ENCODE data around the gene ZNF385A. TPM values are rescaled to one million over a fixed set of nuclear protein-coding genes. Genes with fewer than 3 reads are reported as not detected.

Gene ZNF385A
- total RNA-seq, 3 donors from 2014 or later (not counting 1 experiment from before 2014, with no cell fraction given) = 5.4 to 9.8 (median 8.9) TPM

DNA sequence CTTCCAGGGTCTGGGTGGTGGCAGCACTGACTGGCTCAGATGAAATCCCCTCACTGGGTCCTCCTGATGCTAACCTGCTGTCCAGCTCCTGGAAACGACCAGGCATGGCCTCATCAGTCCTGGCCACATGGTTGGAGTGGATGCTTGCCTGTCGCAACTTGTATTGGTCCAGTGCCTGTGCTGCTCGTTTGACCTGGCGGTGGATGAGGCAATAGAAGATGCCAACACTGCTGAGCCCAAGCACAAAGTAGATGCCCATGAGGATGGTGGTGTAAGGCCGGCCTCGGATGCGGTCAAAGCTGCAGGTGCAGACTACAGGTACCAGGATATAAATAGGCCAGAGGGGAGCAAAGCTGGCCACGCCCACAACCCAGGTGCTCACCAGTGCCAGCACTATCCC, 21.5 kb downstream of the ZNF385A start:
- H3K4me3 Mint-ChIP-seq = no peak overlapping the region
- Histone ChIP-seq H3K4me1 (ENCODE audit: control insufficient read depth, insufficient read depth, low read length) (peaks cover 29% of the 10 kb centered on the region), H3K4me3 (ENCODE audit: low read length) (no peak overlapping the region), H3K27ac (ENCODE audit: low read length) (no peak overlapping the region), H3K27me3 (ENCODE audit: control insufficient read depth, insufficient read depth, low read length) (no peaks in the 10 kb centered on the region), H3K36me3 (ENCODE audit: control insufficient read depth, insufficient read depth, low read length) (no peaks in the 10 kb centered on the region), H3K9me3 (ENCODE audit: control insufficient read depth, insufficient read depth, low read length) (no peaks in the 10 kb centered on the region)
- H3K36me3 Mint-ChIP-seq = no peaks in the 10 kb centered on the region
- 92% methylated on average over 8 of the region's 8 CpGs for WGBS (ENCODE audit: insufficient coverage)
- TF ChIP-seq, protein P1, sequence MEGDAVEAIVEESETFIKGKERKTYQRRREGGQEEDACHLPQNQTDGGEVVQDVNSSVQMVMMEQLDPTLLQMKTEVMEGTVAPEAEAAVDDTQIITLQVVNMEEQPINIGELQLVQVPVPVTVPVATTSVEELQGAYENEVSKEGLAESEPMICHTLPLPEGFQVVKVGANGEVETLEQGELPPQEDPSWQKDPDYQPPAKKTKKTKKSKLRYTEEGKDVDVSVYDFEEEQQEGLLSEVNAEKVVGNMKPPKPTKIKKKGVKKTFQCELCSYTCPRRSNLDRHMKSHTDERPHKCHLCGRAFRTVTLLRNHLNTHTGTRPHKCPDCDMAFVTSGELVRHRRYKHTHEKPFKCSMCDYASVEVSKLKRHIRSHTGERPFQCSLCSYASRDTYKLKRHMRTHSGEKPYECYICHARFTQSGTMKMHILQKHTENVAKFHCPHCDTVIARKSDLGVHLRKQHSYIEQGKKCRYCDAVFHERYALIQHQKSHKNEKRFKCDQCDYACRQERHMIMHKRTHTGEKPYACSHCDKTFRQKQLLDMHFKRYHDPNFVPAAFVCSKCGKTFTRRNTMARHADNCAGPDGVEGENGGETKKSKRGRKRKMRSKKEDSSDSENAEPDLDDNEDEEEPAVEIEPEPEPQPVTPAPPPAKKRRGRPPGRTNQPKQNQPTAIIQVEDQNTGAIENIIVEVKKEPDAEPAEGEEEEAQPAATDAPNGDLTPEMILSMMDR (IDR thresholded peaks at IDR 0.05) = no peak
- ATAC-seq (no peak), DNase-seq (no peak)
- peaks cover 0 to 3% of the 10 kb centered on the region in 2 donors for H3K27me3 Mint-ChIP-seq (ENCODE audit: low read depth in 2 of 2)
- no peak overlapping the region for H3K27ac Mint-ChIP-seq
- H3K9me3 Mint-ChIP-seq = no peaks in the 10 kb centered on the region
- peaks cover 15 to 16% of the 10 kb centered on the region in 2 donors for H3K4me1 Mint-ChIP-seq
- intact Hi-C loops (cut with micrococcal nuclease) = no loop called here

DNA sequence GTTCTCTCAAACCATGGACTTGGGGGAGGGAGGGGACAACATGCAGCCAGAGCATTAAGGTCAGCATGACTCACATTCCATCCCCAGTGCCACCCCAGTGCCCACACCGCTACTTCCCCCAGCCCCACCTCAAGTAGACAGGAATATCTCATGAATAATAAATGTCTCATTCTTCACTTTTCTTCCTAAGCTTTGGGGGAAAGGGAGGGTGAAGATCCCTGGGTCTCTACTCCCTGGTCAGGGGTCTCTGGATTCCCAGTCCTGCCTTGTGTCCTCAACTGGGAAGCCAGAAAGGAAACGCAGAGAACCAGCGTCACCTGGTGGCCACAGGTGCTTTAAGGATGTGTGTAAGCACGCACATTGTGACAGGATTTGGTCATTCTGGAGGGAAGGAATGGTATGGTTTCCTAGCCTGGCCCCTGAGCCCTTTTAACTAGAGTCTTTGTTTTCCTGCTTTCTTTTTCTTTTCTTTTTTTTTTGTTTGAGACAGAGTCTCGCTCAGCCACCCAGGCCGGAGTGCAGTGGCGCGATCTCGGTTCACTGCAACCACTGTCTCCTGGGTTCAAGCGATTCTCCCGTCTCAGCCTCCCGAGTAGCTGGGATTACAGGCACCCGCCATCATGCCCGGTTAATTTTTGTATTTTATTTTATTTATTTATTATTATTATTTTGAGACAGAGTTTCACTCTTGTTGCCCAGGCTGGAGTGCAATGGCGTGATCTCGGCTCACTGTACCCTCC, 23.6 kb downstream of the ZNF385A start:
- ATAC-seq (no peak), DNase-seq (peak in 1 of 2 donors; percentile 74)
- H3K27ac Mint-ChIP-seq = peak overlapping the region in 1 of 2 donors; percentile 50
- H3K36me3 Mint-ChIP-seq = no peaks in the 10 kb centered on the region
- Histone ChIP-seq H3K36me3 (ENCODE audit: control insufficient read depth, insufficient read depth, low read length) (no peaks in the 10 kb centered on the region), H3K4me1 (ENCODE audit: control insufficient read depth, insufficient read depth, low read length) (peaks cover 35% of the 10 kb centered on the region), H3K4me3 (ENCODE audit: low read length) (no peak overlapping the region), H3K27ac (ENCODE audit: low read length) (no peak overlapping the region), H3K27me3 (ENCODE audit: control insufficient read depth, insufficient read depth, low read length) (no peaks in the 10 kb centered on the region), H3K9me3 (ENCODE audit: control insufficient read depth, insufficient read depth, low read length) (no peaks in the 10 kb centered on the region)
- H3K4me1 Mint-ChIP-seq = peaks cover 11 to 14% of the 10 kb centered on the region in 2 donors
- TF ChIP-seq, protein P1 (IDR thresholded peaks at IDR 0.05) = peak; percentile 20
- H3K27me3 Mint-ChIP-seq (ENCODE audit: low read depth in 2 of 2) = peaks cover 0 to 3% of the 10 kb centered on the region in 2 donors
- peak overlapping the region; percentile 66 for H3K4me3 Mint-ChIP-seq
- H3K9me3 Mint-ChIP-seq = no peaks in the 10 kb centered on the region
- intact Hi-C loops (cut with micrococcal nuclease) = loop anchor here (2.0 kb wide), 1 partner anchor 110 kb away; no protein-coding TSS in a partner anchor
- WGBS (ENCODE audit: insufficient coverage) = 79% methylated on average over 12 of the region's 16 CpGs

DNA sequence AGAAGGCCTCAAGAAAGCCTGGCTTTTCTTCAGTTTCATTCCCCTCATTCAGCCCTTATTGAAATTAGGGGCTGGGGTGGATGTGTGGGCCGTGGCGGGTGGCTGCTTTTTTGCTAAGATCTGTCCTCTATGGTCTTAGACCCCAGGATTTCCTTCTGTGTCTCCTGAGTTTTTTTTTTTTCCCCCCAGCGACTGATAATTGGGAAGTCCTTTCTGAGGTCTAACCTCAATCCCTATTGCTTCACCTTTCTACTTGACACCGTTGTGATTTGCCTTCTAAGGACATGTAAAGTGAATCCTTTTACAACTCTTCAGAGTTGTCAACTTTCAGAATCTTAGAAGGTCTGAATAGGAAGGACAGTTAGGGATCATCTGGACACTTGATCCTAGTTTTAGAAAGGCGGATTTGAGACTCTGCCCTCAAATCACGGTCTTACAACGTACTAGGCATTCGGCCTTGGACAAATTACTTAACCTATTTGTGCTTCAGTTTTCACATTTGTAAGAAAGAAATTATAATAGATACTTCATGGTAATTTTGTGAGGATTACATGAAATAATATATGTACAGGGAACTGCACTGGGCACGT, 24.7 kb downstream of the ZNF385A start:
- Histone ChIP-seq H3K27me3 (ENCODE audit: control insufficient read depth, insufficient read depth, low read length) (no peaks in the 10 kb centered on the region), H3K9me3 (ENCODE audit: control insufficient read depth, insufficient read depth, low read length) (no peaks in the 10 kb centered on the region), H3K27ac (ENCODE audit: low read length) (peak overlapping the region; percentile 79), H3K36me3 (ENCODE audit: control insufficient read depth, insufficient read depth, low read length) (no peaks in the 10 kb centered on the region), H3K4me3 (ENCODE audit: low read length) (peak overlapping the region; percentile 90), H3K4me1 (ENCODE audit: control insufficient read depth, insufficient read depth, low read length) (peaks cover 35% of the 10 kb centered on the region)
- DNase-seq (no peak), ATAC-seq (no peak)
- H3K9me3 Mint-ChIP-seq = no peaks in the 10 kb centered on the region
- WGBS (ENCODE audit: insufficient coverage) = 68% methylated on average over 9 of the region's 9 CpGs
- H3K4me1 Mint-ChIP-seq = peaks cover 11 to 14% of the 10 kb centered on the region in 2 donors
- H3K4me3 Mint-ChIP-seq = no peak overlapping the region
- TF ChIP-seq, protein P1 (IDR thresholded peaks at IDR 0.05) = no peak
- intact Hi-C loops (cut with micrococcal nuclease) = loop anchor here (1.0 to 2.0 kb wide), 3 partner anchors 36 to 109 kb away; partner anchors contain the start of genes CBX5 and HNRNPA1
- H3K27ac Mint-ChIP-seq = no peak overlapping the region
- peaks cover 0 to 3% of the 10 kb centered on the region in 2 donors for H3K27me3 Mint-ChIP-seq (ENCODE audit: low read depth in 2 of 2)
- H3K36me3 Mint-ChIP-seq = no peaks in the 10 kb centered on the region

All from natural killer cell (primary cell).